ENCODE results near the gene XRCC6. TPM values are rescaled to one million over a fixed set of nuclear protein-coding genes. Genes with fewer than 3 reads are reported as not detected.
A peak's percentile ranks its signal among the peaks of the same experiment; 100 is the strongest.
"Not testable (repeated sequence)": the region's sequence is repeated elsewhere in the genome, so short reads cannot be mapped to it uniquely, and the experiment has no call there.

The XRCC6 gene
- total and polyA plus RNA-seq, 2 experiments from 2014 or later, result 250 to 423 TPM

GRCh38 chr22:41582694-41583093 is 38.4 kb upstream of the XRCC6 start:
- peak overlapping the region; percentile 78 for H3K27ac ChIP-seq
- H3K27me3 ChIP-seq, result no peaks in the 10 kb centered on the region
- no peaks in the 10 kb centered on the region for H3K4me1 ChIP-seq (ENCODE audit: low read depth)
- no peak overlapping the region for H3K4me3 ChIP-seq
- no peaks in the 10 kb centered on the region for H3K36me3 ChIP-seq
- no peak for TF ChIP-seq CTCF (IDR thresholded peaks at IDR 0.05; ENCODE audit: low read depth, low read length)
- peak in 1 of 2 donors; percentile 29 for DNase-seq (ENCODE audit: low read depth in 1 of 2, low spot score in 1 of 2)
- H3K9me3 ChIP-seq (ENCODE audit: low read depth), result no peaks in the 10 kb centered on the region

- Histone ChIP-seq H3K27me3 (no peaks in the 10 kb centered on the region), H3K4me1 (ENCODE audit: low read depth) (no peaks in the 10 kb centered on the region), H3K9me3 (ENCODE audit: low read depth) (no peaks in the 10 kb centered on the region), H3K36me3 (no peaks in the 10 kb centered on the region), H3K4me3 (no peak overlapping the region), H3K27ac (no peak overlapping the region)
- no peak for DNase-seq (ENCODE audit: low read depth in 1 of 2, low spot score in 1 of 2)
- TF ChIP-seq CTCF (IDR thresholded peaks at IDR 0.05; ENCODE audit: low read depth, low read length), result no peak
These were observed 36.2 kb upstream of the XRCC6 start for GRCh38 chr22:41584881-41585280.

GRCh38 chr22:41585898-41586297 is 35.2 kb upstream of the XRCC6 start:
- TF ChIP-seq CTCF (IDR thresholded peaks at IDR 0.05; ENCODE audit: low read depth, low read length), result no peak
- Histone ChIP-seq H3K9me3 (ENCODE audit: low read depth) (no peaks in the 10 kb centered on the region), H3K4me3 (no peak overlapping the region), H3K36me3 (no peaks in the 10 kb centered on the region), H3K27ac (no peak overlapping the region), H3K4me1 (ENCODE audit: low read depth) (no peaks in the 10 kb centered on the region), H3K27me3 (no peaks in the 10 kb centered on the region)
- DNase-seq (ENCODE audit: low read depth in 1 of 2, low spot score in 1 of 2), result no peak

- DNase-seq (ENCODE audit: low read depth in 1 of 2, low spot score in 1 of 2), result no peak
- Histone ChIP-seq H3K27ac (no peak overlapping the region), H3K27me3 (no peaks in the 10 kb centered on the region), H3K36me3 (no peaks in the 10 kb centered on the region), H3K4me3 (no peak overlapping the region), H3K4me1 (ENCODE audit: low read depth) (no peaks in the 10 kb centered on the region), H3K9me3 (ENCODE audit: low read depth) (no peaks in the 10 kb centered on the region)
- no peak for TF ChIP-seq CTCF (IDR thresholded peaks at IDR 0.05; ENCODE audit: low read depth, low read length)
These were observed 33.8 kb upstream of the XRCC6 start for GRCh38 chr22:41587347-41587723.

- Histone ChIP-seq H3K27ac (peak within 1 kb of the TSS; percentile 34), H3K9me3 (ENCODE audit: low read depth) (no peaks in the 10 kb centered on the region), H3K27me3 (no peaks in the 10 kb centered on the region), H3K4me3 (peak within 1 kb of the TSS; percentile 81), H3K4me1 (ENCODE audit: low read depth) (no peaks in the 10 kb centered on the region), H3K36me3 (no peaks in the 10 kb centered on the region)
- no peak for TF ChIP-seq CTCF (IDR thresholded peaks at IDR 0.05; ENCODE audit: low read depth, low read length)
- peak; percentile 100 for DNase-seq (ENCODE audit: low read depth in 1 of 2, low spot score in 1 of 2)
These were observed 31.5 kb upstream of the XRCC6 start, which contains the start of gene PMM1 for GRCh38 chr22:41589391-41590241. Gene PMM1, minus strand, starts transcription at chr22:41589840. Its CDS starts 35 bp downstream, at chr22:41589805.

- H3K4me3 ChIP-seq; H3K9me3 ChIP-seq (ENCODE audit: low read depth); DNase-seq (ENCODE audit: low read depth in 1 of 2, low spot score in 1 of 2); H3K27me3 ChIP-seq; H3K36me3 ChIP-seq; H3K4me1 ChIP-seq (ENCODE audit: low read depth); H3K27ac ChIP-seq: not testable (repeated sequence)
These were observed 27.6 kb upstream of the XRCC6 start for GRCh38 chr22:41593336-41593960.
